Uterus (tissue), 4 donors: ENCODE results near the gene LRRC4C. TPM values are rescaled to one million over a fixed set of nuclear protein-coding genes. Genes with fewer than 3 reads are reported as not detected.
"Not testable (repeated sequence)": the region's sequence is repeated elsewhere in the genome, so short reads cannot be mapped to it uniquely, and the experiment has no call there.

Experiments
- DNase-seq, 2 donors: peaks; one replicate each; pipeline ENCODE4 v3.0.0-alpha.2; 2019 to 2020
- H3K27ac ChIP-seq, 2 donors: fragments of 200-600 bp; sonication (generic); 1 replicate in 1 of 2; 2 replicates in 1 of 2; pipeline ENCODE4 v1.5.1; 2016 to 2018
- H3K27me3 ChIP-seq, 2 donors: fragments of 200-600 bp; sonication (generic); one replicate each; pipeline ENCODE4 v1.5.1; 2018 to 2019; ENCODE audit warnings: control low read depth in 1 of 2
- H3K36me3 ChIP-seq, 2 donors: fragments of 200-600 bp; sonication (generic); one replicate each; pipeline ENCODE4 v1.5.1; 2019; ENCODE audit warnings: control low read depth in 1 of 2
- H3K4me1 ChIP-seq, 2 donors: fragments of 200-600 bp; sonication (generic); one replicate each; pipeline ENCODE4 v1.5.1; 2018 to 2019; ENCODE audit warnings: control low read depth in 1 of 2
- H3K4me3 ChIP-seq, 2 donors: fragments of 200-600 bp; sonication (generic); 1 replicate in 1 of 2; 2 replicates in 1 of 2; pipeline ENCODE4 v1.5.1; 2018 to 2019; ENCODE audit warnings: mild to moderate bottlenecking in 1 of 2
- H3K9me3 ChIP-seq, 2 donors: fragments of 200-600 bp; sonication (generic); one replicate each; pipeline ENCODE4 v1.5.1; 2019; ENCODE audit warnings: control low read depth in 1 of 2
- POLR2A ChIP-seq, 2 donors: fragments of 450-650 bp; IDR thresholded peaks; one replicate each; pipeline ENCODE4 v1.6.1; 2016; ENCODE audit warnings: antibody characterized with exemption in 2 of 2, mild to moderate bottlenecking in 1 of 2, moderate library complexity in 1 of 2
- intact Hi-C: fragments of 100-400 bp; cut with DNase I; formaldehyde crosslinking; loops from one replicate; pipeline ENCODE4 v1.15.1; 2023; ENCODE audit warnings: low total_unique reads
- total RNA-seq, 4 donors: library from RNA; depleted of rRNA in 3 of 4; stranded (reverse); fragments of >200 nt in 3 of 4; gene quantifications; one replicate each; pipeline versions ENCODE4 v1.1.0 to v1.2.4, GENCODE V29; 2014 to 2023
- TF ChIP-seq, protein P1 (sequence below), 4 experiments: fragments of 200-600 bp in 2 of 4; fragments of 450-650 bp in 2 of 4; sonication (generic) in 2 of 4; IDR thresholded peaks; one replicate each; pipeline ENCODE4 v1.5.1; 2016 to 2019; ENCODE audit warnings: antibody characterized with exemption in 4 of 4, mild to moderate bottlenecking in 2 of 4, moderate library complexity in 1 of 4
- donor health status: DM: yes; HTN: yes; CAD: no.

LRRC4C gene
- total RNA-seq, 4 donors from 2014 or later, result 1.5 to 16.9 (median 2.1) TPM; not detected in 1

DNA sequence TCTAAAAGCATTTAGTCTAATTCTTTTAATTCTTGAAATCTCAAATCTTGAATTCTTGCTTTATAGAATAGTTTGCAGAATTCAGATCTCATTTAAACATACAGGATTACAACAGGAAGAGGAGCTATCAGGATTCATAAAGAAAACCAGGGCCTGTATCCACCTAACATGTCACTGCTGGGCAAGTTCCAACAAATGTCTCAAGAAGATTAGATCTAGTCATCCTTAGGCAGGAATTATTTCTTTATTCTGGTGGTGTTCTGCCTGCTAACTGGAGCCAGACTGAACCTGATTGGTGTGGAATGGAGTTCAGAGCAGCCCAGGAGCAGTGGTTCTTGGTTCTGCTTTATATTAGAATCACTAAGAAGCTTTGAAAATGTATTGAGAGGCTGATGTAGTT, 500.7 kb downstream of the LRRC4C start:
- TF ChIP-seq, protein P1, sequence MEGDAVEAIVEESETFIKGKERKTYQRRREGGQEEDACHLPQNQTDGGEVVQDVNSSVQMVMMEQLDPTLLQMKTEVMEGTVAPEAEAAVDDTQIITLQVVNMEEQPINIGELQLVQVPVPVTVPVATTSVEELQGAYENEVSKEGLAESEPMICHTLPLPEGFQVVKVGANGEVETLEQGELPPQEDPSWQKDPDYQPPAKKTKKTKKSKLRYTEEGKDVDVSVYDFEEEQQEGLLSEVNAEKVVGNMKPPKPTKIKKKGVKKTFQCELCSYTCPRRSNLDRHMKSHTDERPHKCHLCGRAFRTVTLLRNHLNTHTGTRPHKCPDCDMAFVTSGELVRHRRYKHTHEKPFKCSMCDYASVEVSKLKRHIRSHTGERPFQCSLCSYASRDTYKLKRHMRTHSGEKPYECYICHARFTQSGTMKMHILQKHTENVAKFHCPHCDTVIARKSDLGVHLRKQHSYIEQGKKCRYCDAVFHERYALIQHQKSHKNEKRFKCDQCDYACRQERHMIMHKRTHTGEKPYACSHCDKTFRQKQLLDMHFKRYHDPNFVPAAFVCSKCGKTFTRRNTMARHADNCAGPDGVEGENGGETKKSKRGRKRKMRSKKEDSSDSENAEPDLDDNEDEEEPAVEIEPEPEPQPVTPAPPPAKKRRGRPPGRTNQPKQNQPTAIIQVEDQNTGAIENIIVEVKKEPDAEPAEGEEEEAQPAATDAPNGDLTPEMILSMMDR (IDR thresholded peaks at IDR 0.05), result no peak
- TF ChIP-seq POLR2A (IDR thresholded peaks at IDR 0.05), result no peak
- no peak overlapping the region for H3K4me3 ChIP-seq
- no peaks in the 10 kb centered on the region for H3K4me1 ChIP-seq
- no peaks in the 10 kb centered on the region for H3K36me3 ChIP-seq
- H3K27me3 ChIP-seq, result no peaks in the 10 kb centered on the region
- no peak overlapping the region for H3K27ac ChIP-seq
- no peaks in the 10 kb centered on the region for H3K9me3 ChIP-seq
- intact Hi-C loops, result no loop called here
- no peak for DNase-seq

DNA sequence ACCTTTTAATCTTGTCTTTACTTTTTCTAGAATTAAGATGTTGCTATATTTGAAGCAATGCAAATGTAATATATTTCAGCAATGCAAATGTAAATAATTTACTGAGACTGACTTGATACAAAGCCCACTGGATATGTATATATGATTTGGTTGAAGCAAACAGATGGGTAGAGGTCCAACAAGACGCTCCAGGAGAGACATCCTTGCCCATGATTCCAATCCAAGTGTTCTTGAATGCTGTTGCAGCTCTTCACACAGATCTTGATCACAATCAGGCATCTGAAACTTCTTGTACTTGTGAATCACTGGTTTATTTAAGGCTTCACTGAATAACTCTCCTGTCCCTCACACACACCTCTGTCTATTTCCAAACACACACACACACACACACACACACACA, 507.0 kb downstream of the LRRC4C start:
- H3K27me3 ChIP-seq, result no peaks in the 10 kb centered on the region
- no peak overlapping the region for H3K27ac ChIP-seq
- no peak overlapping the region for H3K4me3 ChIP-seq
- no peak for DNase-seq
- no peaks in the 10 kb centered on the region for H3K9me3 ChIP-seq
- no peaks in the 10 kb centered on the region for H3K36me3 ChIP-seq
- H3K4me1 ChIP-seq, result no peaks in the 10 kb centered on the region
- no peak for TF ChIP-seq POLR2A (IDR thresholded peaks at IDR 0.05)
- TF ChIP-seq, protein P1 (IDR thresholded peaks at IDR 0.05), result no peak
- intact Hi-C loops, result no loop called here

DNA sequence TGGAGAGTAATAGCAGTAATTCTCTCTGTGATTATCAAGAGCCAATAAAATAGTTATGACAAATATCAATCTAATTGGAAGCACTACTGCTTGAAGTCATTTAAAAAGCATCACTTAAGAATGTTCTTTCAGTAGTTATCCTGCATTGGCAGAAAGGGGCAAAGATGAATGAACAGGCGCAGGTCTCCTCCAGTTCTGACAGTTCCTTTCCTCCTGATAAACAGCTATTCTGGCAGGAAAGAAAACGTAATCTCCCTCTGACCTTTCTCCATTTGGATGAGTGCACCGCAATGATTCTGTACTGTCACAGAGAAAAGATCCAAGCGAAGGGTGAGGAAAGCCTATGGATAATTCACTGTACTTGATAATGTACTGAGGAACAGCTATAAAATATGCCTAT, 521.5 kb downstream of the LRRC4C start:
- Histone ChIP-seq H3K27me3 (no peaks in the 10 kb centered on the region), H3K4me3 (no peak overlapping the region), H3K27ac (no peak overlapping the region), H3K36me3 (no peaks in the 10 kb centered on the region), H3K4me1 (no peaks in the 10 kb centered on the region), H3K9me3 (no peaks in the 10 kb centered on the region)
- no peak for DNase-seq
- TF ChIP-seq, protein P1 (IDR thresholded peaks at IDR 0.05), result no peak
- TF ChIP-seq POLR2A (IDR thresholded peaks at IDR 0.05), result no peak
- intact Hi-C loops, result no loop called here

DNA sequence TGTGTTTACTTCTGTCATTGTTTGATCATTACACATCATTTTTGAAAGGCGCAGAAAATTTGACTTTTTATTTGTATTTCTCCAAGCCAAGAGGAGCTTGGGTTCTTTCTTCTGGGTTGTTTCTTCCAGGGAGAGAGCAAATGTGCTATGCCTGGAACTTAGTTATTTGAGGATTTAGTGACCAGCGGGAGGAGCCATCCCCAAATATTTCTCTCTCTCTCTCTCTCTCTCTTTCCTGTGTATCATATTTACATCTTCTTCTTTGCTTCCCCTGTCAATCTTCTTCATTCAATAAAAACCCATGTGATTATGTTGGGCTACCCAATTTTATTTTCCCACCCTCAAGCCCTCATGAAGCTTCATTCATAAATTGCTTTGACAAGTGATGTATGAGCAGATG, 534.5 kb downstream of the LRRC4C start:
- TF ChIP-seq, protein P1 (IDR thresholded peaks at IDR 0.05), result no peak
- no peak for TF ChIP-seq POLR2A (IDR thresholded peaks at IDR 0.05)

DNA sequence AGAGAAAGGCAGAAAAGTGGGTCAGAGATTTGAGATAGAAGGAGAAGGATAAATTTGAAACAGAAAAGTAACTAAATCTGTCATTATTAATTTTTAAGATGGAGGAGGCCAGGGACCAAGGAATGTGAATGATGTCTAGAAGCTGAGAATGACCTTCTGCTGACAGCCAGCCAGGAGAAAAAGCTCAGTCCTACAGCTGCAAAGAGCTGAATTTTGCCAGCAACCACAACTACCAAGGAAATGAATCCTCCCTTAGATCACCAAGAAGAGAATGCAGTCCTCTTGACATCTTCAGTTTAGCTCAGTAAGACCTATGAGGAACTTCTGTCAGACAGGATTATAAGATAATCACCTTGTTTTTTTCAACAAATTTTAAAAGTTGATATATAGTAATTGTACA, 538.2 kb downstream of the LRRC4C start:
- Histone ChIP-seq H3K4me1 (no peaks in the 10 kb centered on the region), H3K4me3 (no peak overlapping the region), H3K27me3 (no peaks in the 10 kb centered on the region), H3K27ac (no peak overlapping the region), H3K36me3 (no peaks in the 10 kb centered on the region), H3K9me3 (no peaks in the 10 kb centered on the region)
- intact Hi-C loops, result no loop called here
- TF ChIP-seq, protein P1 (IDR thresholded peaks at IDR 0.05), result no peak
- TF ChIP-seq POLR2A (IDR thresholded peaks at IDR 0.05), result no peak
- DNase-seq, result no peak

More for the DNA sequence above, 534.5 kb downstream of the LRRC4C start:
- Histone ChIP-seq H3K4me3 (no peak overlapping the region), H3K4me1 (no peaks in the 10 kb centered on the region), H3K27ac (no peak overlapping the region), H3K27me3 (no peaks in the 10 kb centered on the region), H3K36me3 (no peaks in the 10 kb centered on the region), H3K9me3 (no peaks in the 10 kb centered on the region)
- no peak for DNase-seq
- intact Hi-C loops, result no loop called here

DNA sequence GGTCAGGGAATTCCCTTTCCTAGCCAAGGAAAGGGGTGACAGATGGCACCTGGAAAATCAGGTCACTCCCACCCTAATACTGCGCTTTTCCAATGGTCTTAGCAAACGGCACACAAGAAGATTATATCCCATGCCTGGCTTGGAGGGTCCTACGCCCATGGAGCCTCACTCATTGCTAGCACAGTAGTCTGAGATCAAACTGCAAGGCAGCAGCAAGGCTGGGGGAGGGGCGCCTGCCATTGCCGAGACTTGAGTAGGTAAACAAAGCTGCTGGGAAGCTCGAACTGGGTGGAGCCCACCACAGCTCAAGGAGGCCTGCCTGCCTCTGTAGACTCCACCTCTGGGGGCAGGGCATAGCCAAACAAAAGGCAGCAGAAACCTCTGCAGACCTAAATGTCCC, 548.7 kb downstream of the LRRC4C start:
- H3K4me3 ChIP-seq, intact Hi-C loops, H3K36me3 ChIP-seq, H3K27me3 ChIP-seq, H3K4me1 ChIP-seq, DNase-seq, H3K9me3 ChIP-seq, H3K27ac ChIP-seq: not testable (repeated sequence)
